ENCODE data around the gene DYNC1I1. TPM values are rescaled to one million over a fixed set of nuclear protein-coding genes. Genes with fewer than 3 reads are reported as not detected.

DYNC1I1 gene
- total and polyA plus RNA-seq, 2 experiments from 2014 or later, result 1.4 to 4.1 TPM

DNA sequence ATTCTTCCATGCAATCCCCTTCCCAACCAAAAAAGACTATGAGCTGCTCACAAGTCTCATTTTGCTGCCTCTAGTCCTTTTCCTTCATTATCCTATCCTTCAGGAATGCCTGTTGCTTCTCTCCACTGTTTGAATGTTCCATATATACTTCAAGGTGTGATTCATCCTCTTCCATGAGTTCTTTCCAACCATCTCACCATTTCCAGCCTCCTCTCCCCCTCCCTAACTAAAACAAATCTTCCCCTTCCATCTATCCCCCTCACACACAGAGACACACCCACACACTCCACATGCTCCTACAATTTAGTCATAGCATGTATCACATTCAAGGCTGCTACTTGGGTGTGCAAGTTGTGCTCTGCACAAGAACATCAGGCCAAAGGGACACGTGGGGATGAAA, 254.3 kb downstream of the DYNC1I1 start:
- no peaks in the 10 kb centered on the region for H3K79me2 ChIP-seq (replicated peaks; ENCODE audit: insufficient read depth)
- Mint-ChIP-seq H3K4me3 (no peak overlapping the region), H3K9me3 (no peaks in the 10 kb centered on the region), H3K27me3 (ENCODE audit: insufficient read depth, low read depth, poor library complexity) (no peaks in the 10 kb centered on the region), H3K36me3 (ENCODE audit: low read depth) (no peaks in the 10 kb centered on the region), H3K4me1 (no peaks in the 10 kb centered on the region), H3K27ac (no peak overlapping the region)
- no peaks in the 10 kb centered on the region for H3K9me2 ChIP-seq (ENCODE audit: insufficient read depth)
- no peak for DNase-seq (ENCODE audit: low spot score)
- H4K20me1 ChIP-seq (replicated peaks; ENCODE audit: insufficient read depth), result no peaks in the 10 kb centered on the region
- H3K4me1 ChIP-seq (ENCODE audit: insufficient read depth), result no peaks in the 10 kb centered on the region
- H3F3A ChIP-seq (replicated peaks; ENCODE audit: low read depth), result no peaks in the 10 kb centered on the region
- no peak overlapping the region for H3K4me2 ChIP-seq
- H2AFZ ChIP-seq, result no peak overlapping the region
- no peak for ATAC-seq
- no peak for TF ChIP-seq ETS1 (IDR thresholded peaks at IDR 0.05)
- TF ChIP-seq REST (IDR thresholded peaks at IDR 0.05; ENCODE audit: unreplicated experiment), result no peak
- TF ChIP-seq ZNF114 (CRISPR knock-in tag; IDR thresholded peaks at IDR 0.05), result no peak
- no peak for TF ChIP-seq STAT1 (IDR thresholded peaks at IDR 0.05; ENCODE audit: unreplicated experiment)
- TF ChIP-seq JUNB (IDR thresholded peaks at IDR 0.05; ENCODE audit: unreplicated experiment), result no peak
- no peak for TF ChIP-seq EZH2phosphoT487 (IDR thresholded peaks at IDR 0.05; ENCODE audit: unreplicated experiment)
- TF ChIP-seq POLR2AphosphoS5 (IDR thresholded peaks at IDR 0.05; ENCODE audit: low read depth), result no peak
- TF ChIP-seq CTCF (conservative IDR thresholded peaks at IDR 0.05; ENCODE audit: low read depth in 2 of 2), result no peak
- TF ChIP-seq ZNF331 (CRISPR knock-in tag; IDR thresholded peaks at IDR 0.05; ENCODE audit: low read depth), result no peak
- no peak for TF ChIP-seq CREB1 (CRISPR knock-in tag; IDR thresholded peaks at IDR 0.05; ENCODE audit: low read depth)
- no peak for TF ChIP-seq ZNF462 (CRISPR knock-in tag; IDR thresholded peaks at IDR 0.05)
- no peaks in the 10 kb centered on the region for H3K27me3 ChIP-seq (ENCODE audit: insufficient read depth)
- no peak overlapping the region for H3K27ac ChIP-seq (ENCODE audit: low read depth)
- no peaks in the 10 kb centered on the region for H3K36me3 ChIP-seq (ENCODE audit: insufficient read depth)
- no peak overlapping the region for H3K4me3 ChIP-seq

All from GM23338 (cell line).